OCI-LY7 (cell line): Measurements from ENCODE around the gene GSDME. TPM values are rescaled to one million over a fixed set of nuclear protein-coding genes. Genes with fewer than 3 reads are reported as not detected.

Source experiments
- BruUV-seq: library from RNA; stranded (reverse); fragments of 400-500 nt; replicated peaks from 2 replicates; lab custom pipeline; 2021; lab: Mats Ljungman, UMichigan
- CTCF ChIA-PET: fragments of 300-600 bp; sonication (Branson Sonifier 250); formaldehyde crosslinking; loops from one replicate; lab custom pipeline; 2022; ENCODE audit warnings: antibody characterized with exemption; ENCODE audit not compliant: unreplicated experiment; lab: Charles Lee
- POLR2A ChIA-PET: fragments of 300-600 bp; sonication (Branson Sonifier 250); formaldehyde crosslinking; loops from one replicate; lab custom pipeline; 2022; ENCODE audit warnings: antibody characterized with exemption; lab: Charles Lee
- DNase-seq: peaks from one replicate; pipeline ENCODE4 v3.0.0-alpha.2; 2015; ENCODE audit warnings: low spot score
- H2AFZ ChIP-seq: fragments of 200-600 bp; sonication (generic), shearing (Covaris generic); 2 replicates; pipeline ENCODE4 v1.6.1; 2014; ENCODE audit warnings: mild to moderate bottlenecking, antibody characterized with exemption, low read length, moderate library complexity
- H3K27ac ChIP-seq: fragments of 200-600 bp; sonication (generic); 2 replicates; pipeline ENCODE4 v1.5.1; 2014; ENCODE audit warnings: mixed run types, low read depth, mild to moderate bottlenecking, moderate library complexity, low read length, inconsistent platforms; ENCODE audit not compliant: poor library complexity, severe bottlenecking
- H3K36me3 ChIP-seq: fragments of 200-600 bp; sonication (generic); 2 replicates; pipeline ENCODE4 v1.6.1; 2014; ENCODE audit warnings: mild to moderate bottlenecking, antibody characterized with exemption, low read length, moderate library complexity, mixed read lengths; ENCODE audit not compliant: insufficient read depth
- H3K4me1 ChIP-seq: fragments of 200-600 bp; sonication (generic); 2 replicates; pipeline ENCODE4 v1.5.1; 2014; ENCODE audit warnings: mild to moderate bottlenecking, low read length; ENCODE audit not compliant: insufficient read depth, poor library complexity, severe bottlenecking
- H3K4me2 ChIP-seq: fragments of 200-600 bp; sonication (generic); 2 replicates; pipeline ENCODE4 v1.6.1; 2014; ENCODE audit warnings: mild to moderate bottlenecking, low read length
- H3K4me3 ChIP-seq: fragments of 200-600 bp; sonication (generic); 2 replicates; pipeline ENCODE4 v1.5.1; 2014; ENCODE audit warnings: mild to moderate bottlenecking, low read depth, low read length; ENCODE audit not compliant: poor library complexity, severe bottlenecking
- H3K79me2 ChIP-seq: fragments of 200-600 bp; sonication (generic); 2 replicates; pipeline ENCODE4 v1.6.1; 2016; ENCODE audit warnings: low read depth, mild to moderate bottlenecking, low read length, moderate library complexity, mixed read lengths; ENCODE audit not compliant: insufficient read depth
- H3K9me2 ChIP-seq: fragments of 200-600 bp; sonication (generic); 2 replicates; pipeline ENCODE4 v1.6.1; 2016; ENCODE audit warnings: mild to moderate bottlenecking, low read length, mixed read lengths; ENCODE audit not compliant: insufficient read depth
- H3K9me3 ChIP-seq: fragments of 200-600 bp; sonication (generic); 2 replicates; pipeline ENCODE4 v1.6.1; 2014; ENCODE audit warnings: mild to moderate bottlenecking, mixed run types, low read length, mixed read lengths
- H4K20me1 ChIP-seq: fragments of 200-600 bp; sonication (generic); 2 replicates; pipeline ENCODE4 v1.6.1; 2014; ENCODE audit warnings: mild to moderate bottlenecking, antibody characterized with exemption, low read length, moderate library complexity, mixed read lengths; ENCODE audit not compliant: insufficient read depth
- CTCF ChIP-seq: fragments of 200-600 bp; sonication (generic); conservative IDR thresholded peaks from 2 replicates; pipeline ENCODE4 v1.5.1; 2014; ENCODE audit warnings: mild to moderate bottlenecking, antibody characterized with exemption, low read length, moderate library complexity, mixed read lengths
- EZH2phosphoT487 ChIP-seq: fragments of 200-600 bp; sonication (generic); IDR thresholded peaks from 2 replicates; pipeline ENCODE4 v1.6.1; 2018; ENCODE audit warnings: low read depth, borderline replicate concordance, mild to moderate bottlenecking, mixed run types, antibody characterized with exemption, low read length, moderate library complexity, mixed read lengths
- intact Hi-C: fragments of 100-400 bp; cut with micrococcal nuclease; formaldehyde crosslinking; loops from one replicate; pipeline ENCODE4 v1.10.0; 2022; ENCODE audit not compliant: unreplicated experiment
- total RNA-seq, 2 experiments: library from RNA; depleted of rRNA in 1 of 2; stranded (reverse); fragments of >200 nt in 1 of 2; shearing (Covaris generic) in 1 of 2; gene quantifications; 2 replicates each; pipeline ENCODE4 v1.2.3, GENCODE V29; 2014 to 2022

The GSDME gene
- total RNA-seq, 2 experiments from 2014 or later: 33.0 to 41.7 TPM

GRCh38 chr7:24729365-24730017, 27.8 kb downstream of the GSDME start:
- Histone ChIP-seq H3K4me3 (no peak overlapping the region), H3K79me2 (no peaks in the 10 kb centered on the region), H3K36me3 (no peaks in the 10 kb centered on the region), H2AFZ (no peak overlapping the region), H4K20me1 (no peaks in the 10 kb centered on the region), H3K9me2 (no peaks in the 10 kb centered on the region), H3K4me2 (no peak overlapping the region), H3K27ac (no peak overlapping the region), H3K9me3 (no peaks in the 10 kb centered on the region), H3K4me1 (no peaks in the 10 kb centered on the region)
- intact Hi-C loops: no loop called here
- no peak for DNase-seq
- TF ChIP-seq CTCF (no peak), EZH2phosphoT487 (no peak)
- CTCF ChIA-PET: no interaction called here
- no TSS peak for BruUV-seq
- POLR2A ChIA-PET: no interaction called here

- no peaks in the 10 kb centered on the region for H3K36me3 ChIP-seq
- no peak for DNase-seq
- no peaks in the 10 kb centered on the region for H3K79me2 ChIP-seq
- ChIA-PET POLR2A (no interaction called here), CTCF (no interaction called here)
- no TSS peak for BruUV-seq
- no peaks in the 10 kb centered on the region for H3K9me3 ChIP-seq
- no peak overlapping the region for H2AFZ ChIP-seq
- intact Hi-C loops: no loop called here
- H3K4me2 ChIP-seq: no peak overlapping the region
- TF ChIP-seq EZH2phosphoT487 (no peak), CTCF (no peak)
- peaks cover under 1% of the 10 kb centered on the region for H3K4me1 ChIP-seq
- no peaks in the 10 kb centered on the region for H4K20me1 ChIP-seq
- H3K4me3 ChIP-seq: no peak overlapping the region
- H3K9me2 ChIP-seq: no peaks in the 10 kb centered on the region
- H3K27ac ChIP-seq: no peak overlapping the region
Measured at GRCh38 chr7:24728503-24729364, 28.5 kb downstream of the GSDME start.

- ChIA-PET CTCF (no interaction called here), POLR2A (no interaction called here)
- no peak overlapping the region for H3K4me3 ChIP-seq
- H4K20me1 ChIP-seq: no peaks in the 10 kb centered on the region
- DNase-seq: no peak
- TF ChIP-seq CTCF: no peak
- no peak for TF ChIP-seq EZH2phosphoT487
- H3K36me3 ChIP-seq: no peaks in the 10 kb centered on the region
- intact Hi-C loops: no loop called here
- H3K9me2 ChIP-seq: no peaks in the 10 kb centered on the region
- H3K79me2 ChIP-seq: no peaks in the 10 kb centered on the region
- H3K4me1 ChIP-seq: peaks cover 7% of the 10 kb centered on the region
- H3K9me3 ChIP-seq: no peaks in the 10 kb centered on the region
- H3K27ac ChIP-seq: no peak overlapping the region
- BruUV-seq: no TSS peak
- no peak overlapping the region for H2AFZ ChIP-seq
- H3K4me2 ChIP-seq: no peak overlapping the region
Measured at GRCh38 chr7:24728121-24728500, 29.2 kb downstream of the GSDME start.
